Erythroblast (primary cell): ENCODE measurements around the gene SLIT1.

Experiments used
- GATA1 ChIP-seq: IDR thresholded peaks from 2 replicates; pipeline ENCODE4 v1.6.1; 2011; ENCODE audit warnings: low read depth, mild to moderate bottlenecking, control low read depth, low read length, moderate library complexity
- POLR2A ChIP-seq: IDR thresholded peaks from 2 replicates; pipeline ENCODE4 v1.6.1; 2011; ENCODE audit warnings: mild to moderate bottlenecking, low read length

DNA sequence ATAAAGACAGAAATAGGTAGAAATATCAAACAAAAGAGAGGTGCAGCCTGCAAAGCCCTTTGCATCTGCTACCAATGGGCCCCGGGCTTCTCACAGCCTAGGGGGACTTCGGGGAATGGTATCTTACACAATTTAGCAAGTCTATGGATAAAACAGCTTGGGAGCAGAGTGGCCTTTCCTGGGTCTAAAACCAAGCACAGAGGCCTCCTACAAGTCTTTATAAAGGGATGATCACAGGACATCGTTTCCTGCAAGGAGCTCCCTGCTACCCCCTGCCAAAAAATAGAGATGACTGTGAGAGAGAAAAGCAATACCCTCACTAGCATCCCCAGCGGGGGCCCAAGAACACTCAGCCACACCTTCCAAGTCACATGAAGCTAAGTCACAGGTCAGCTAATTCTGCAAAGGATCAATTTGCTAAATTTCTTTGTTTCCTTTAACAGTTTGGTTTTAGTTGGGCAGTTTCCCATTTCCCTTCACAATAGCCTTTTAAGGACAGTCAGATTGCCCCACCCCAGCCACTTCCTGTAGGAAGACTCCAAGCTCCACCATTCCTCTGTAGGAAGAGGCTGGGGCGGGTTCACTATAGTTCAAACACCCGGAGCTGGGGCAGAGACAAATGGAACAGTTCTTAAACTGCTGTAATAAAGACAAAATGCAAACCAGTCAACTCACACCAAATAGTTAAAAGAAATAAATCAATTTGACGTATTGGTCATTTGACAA lies 105.5 kb downstream of the SLIT1 start:
- TF ChIP-seq POLR2A: no peak
- TF ChIP-seq GATA1: no peak
